BJ (cell line): ENCODE results near the gene KRT16. TPM values are rescaled to one million over a fixed set of nuclear protein-coding genes. Genes with fewer than 3 reads are reported as not detected.
"Not testable (repeated sequence)": the region's sequence is repeated elsewhere in the genome, so short reads cannot be mapped to it uniquely, and the experiment has no call there.

Experiments
- CTCF ChIA-PET: fragments of 350-600 bp; formaldehyde crosslinking; extraction: SDS; loops from one replicate; lab custom pipeline; 2021; ENCODE audit warnings: antibody characterized with exemption, inconsistent platforms; lab: Yijun Ruan, JAX
- POLR2A ChIA-PET: fragments of 300-600 bp; sonication (Branson Sonifier 250); formaldehyde crosslinking; extraction: SDS; loops from one replicate; lab custom pipeline; 2021; ENCODE audit warnings: antibody characterized with exemption; lab: Charles Lee
- DNase-seq: peaks from one replicate; pipeline ENCODE4 v3.0.0-alpha.2; 2011; ENCODE audit warnings: low read depth
- H3K27me3 ChIP-seq: 2 replicates; pipeline ENCODE4 v1.6.0; 2011; ENCODE audit warnings: low read length; ENCODE audit not compliant: control insufficient read depth, insufficient read depth
- H3K36me3 ChIP-seq: 2 replicates; pipeline ENCODE4 v1.5.1; 2011; ENCODE audit warnings: low read length; ENCODE audit not compliant: control insufficient read depth, insufficient read depth
- H3K4me3 ChIP-seq: 2 replicates; pipeline ENCODE4 v1.5.1; 2011; ENCODE audit warnings: low read depth, mild to moderate bottlenecking, control low read depth, low read length
- polyA plus RNA-seq: library from polyadenylated mRNA; depleted of rRNA; stranded (reverse); fragments of >200 nt; gene quantifications from 2 replicates; pipeline ENCODE4 v1.2.3, GENCODE V29; 2011
- TF ChIP-seq, protein P1 (sequence below): IDR thresholded peaks from 2 replicates; pipeline ENCODE4 v1.5.1; 2011; ENCODE audit warnings: low read depth, mild to moderate bottlenecking, control low read depth, inconsistent platforms, low read length, moderate library complexity; ENCODE audit not compliant: insufficient read depth

The KRT16 gene
- polyA plus RNA-seq, 1 experiment = 1.6 TPM

DNA sequence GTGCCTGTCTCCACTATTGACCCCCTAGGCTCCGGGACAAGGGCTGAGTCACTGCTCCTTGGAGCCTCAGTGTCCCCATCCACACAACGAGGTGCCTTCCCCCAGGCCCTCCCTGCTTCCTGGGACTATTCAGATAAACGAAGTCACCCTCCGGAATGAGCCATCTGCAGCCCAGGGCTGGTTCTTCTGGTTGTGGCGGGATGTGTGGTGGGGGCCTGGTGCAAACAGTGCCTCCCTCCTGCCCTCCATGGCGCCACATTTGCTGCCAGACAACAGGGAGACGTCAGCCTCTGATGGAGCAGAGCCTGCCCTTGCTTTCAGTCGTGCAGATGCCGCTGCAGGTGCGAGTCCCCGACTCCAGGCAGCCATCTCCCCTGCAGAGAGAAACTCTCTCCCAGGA lies 5.1 kb upstream of the KRT16 start:
- TF ChIP-seq, protein P1, sequence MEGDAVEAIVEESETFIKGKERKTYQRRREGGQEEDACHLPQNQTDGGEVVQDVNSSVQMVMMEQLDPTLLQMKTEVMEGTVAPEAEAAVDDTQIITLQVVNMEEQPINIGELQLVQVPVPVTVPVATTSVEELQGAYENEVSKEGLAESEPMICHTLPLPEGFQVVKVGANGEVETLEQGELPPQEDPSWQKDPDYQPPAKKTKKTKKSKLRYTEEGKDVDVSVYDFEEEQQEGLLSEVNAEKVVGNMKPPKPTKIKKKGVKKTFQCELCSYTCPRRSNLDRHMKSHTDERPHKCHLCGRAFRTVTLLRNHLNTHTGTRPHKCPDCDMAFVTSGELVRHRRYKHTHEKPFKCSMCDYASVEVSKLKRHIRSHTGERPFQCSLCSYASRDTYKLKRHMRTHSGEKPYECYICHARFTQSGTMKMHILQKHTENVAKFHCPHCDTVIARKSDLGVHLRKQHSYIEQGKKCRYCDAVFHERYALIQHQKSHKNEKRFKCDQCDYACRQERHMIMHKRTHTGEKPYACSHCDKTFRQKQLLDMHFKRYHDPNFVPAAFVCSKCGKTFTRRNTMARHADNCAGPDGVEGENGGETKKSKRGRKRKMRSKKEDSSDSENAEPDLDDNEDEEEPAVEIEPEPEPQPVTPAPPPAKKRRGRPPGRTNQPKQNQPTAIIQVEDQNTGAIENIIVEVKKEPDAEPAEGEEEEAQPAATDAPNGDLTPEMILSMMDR = no peak
- Histone ChIP-seq H3K4me3 (no peak overlapping the region), H3K27me3 (no peaks in the 10 kb centered on the region), H3K36me3 (no peaks in the 10 kb centered on the region)
- ChIA-PET CTCF (interaction anchor here (0.9 kb wide), 1 partner anchor 31 kb away, joined by 3 read pairs; no protein-coding TSS in a partner anchor), POLR2A (no interaction called here)
- DNase-seq = no peak

DNA sequence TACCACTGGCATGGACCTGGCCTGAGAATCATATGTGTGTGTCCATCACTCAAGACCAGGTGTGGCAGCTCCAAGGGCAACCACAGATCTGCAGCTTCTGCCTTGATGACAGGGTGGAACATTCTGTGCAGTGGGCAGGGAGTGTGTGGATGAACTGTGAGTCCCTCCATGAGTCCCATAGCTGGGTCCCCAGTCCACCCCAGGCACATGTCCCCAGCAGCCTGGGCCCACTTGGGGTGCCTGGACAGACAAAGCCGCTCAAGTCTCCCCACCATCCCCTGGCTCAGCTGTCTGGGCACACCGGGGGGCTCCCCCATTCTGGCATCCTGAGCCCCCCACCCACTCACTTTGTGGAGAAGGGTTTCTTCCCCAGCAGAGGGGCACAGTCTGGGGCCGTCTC lies 4.6 kb upstream of the KRT16 start:
- CTCF ChIA-PET = interaction anchor here (0.9 kb wide), 1 partner anchor 32 kb away, joined by 3 read pairs; no protein-coding TSS in a partner anchor
- TF ChIP-seq, protein P1 = no peak
- no peak for DNase-seq
- Histone ChIP-seq H3K4me3 (no peak overlapping the region), H3K36me3 (no peaks in the 10 kb centered on the region), H3K27me3 (no peaks in the 10 kb centered on the region)
- POLR2A ChIA-PET = no interaction called here

DNA sequence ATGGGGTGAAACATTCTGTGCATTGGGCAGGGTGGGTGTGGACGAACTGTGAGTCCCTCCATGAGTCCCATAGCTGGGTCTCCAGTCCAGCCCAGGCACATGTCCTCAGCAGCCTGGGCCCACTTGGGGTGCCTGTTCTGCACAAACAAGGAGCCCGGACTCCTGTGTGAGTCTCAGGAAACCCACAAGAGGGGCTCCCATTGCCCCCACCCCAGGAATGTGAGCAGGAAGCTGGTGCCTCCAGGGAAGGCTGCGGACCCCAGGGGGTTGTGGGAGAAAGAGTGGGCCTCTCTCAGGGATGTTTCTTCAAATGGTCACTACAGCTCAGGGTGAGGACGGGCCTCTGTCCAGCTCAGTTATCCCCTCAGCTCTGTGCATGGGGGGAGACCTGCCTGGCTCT lies 3.9 kb upstream of the KRT16 start:
- DNase-seq, H3K36me3 ChIP-seq, H3K27me3 ChIP-seq, H3K4me3 ChIP-seq, CTCF ChIA-PET, POLR2A ChIA-PET: not testable (repeated sequence)

DNA sequence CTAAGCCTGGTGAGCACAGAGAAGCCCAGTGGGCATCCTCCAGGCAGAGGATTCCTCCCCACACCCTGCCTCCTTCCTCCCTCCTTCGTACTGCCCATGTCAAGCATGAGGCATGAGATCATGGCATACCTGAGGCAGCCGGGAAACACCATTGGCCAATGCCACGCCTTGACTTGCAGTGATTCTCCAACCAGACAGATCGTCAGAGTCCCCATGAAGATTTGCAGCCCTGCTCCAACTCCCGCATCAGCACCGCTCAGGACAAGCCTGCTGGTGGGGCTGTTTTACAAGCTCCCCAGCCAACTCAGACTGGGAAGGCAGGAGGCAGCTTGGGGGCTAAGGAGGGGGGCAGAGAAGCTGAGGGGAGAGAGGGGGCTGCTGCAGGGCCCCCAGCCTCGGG lies 2.9 kb upstream of the KRT16 start:
- POLR2A ChIA-PET = no interaction called here
- DNase-seq = no peak
- no peak overlapping the region for H3K4me3 ChIP-seq
- CTCF ChIA-PET = interaction anchor here (0.6 kb wide), 1 partner anchor 67 kb away, joined by 3 read pairs; no protein-coding TSS in a partner anchor
- no peaks in the 10 kb centered on the region for H3K36me3 ChIP-seq
- TF ChIP-seq, protein P1 = no peak
- peaks cover 2% of the 10 kb centered on the region; the same call in 1 of the 2 replicates for H3K27me3 ChIP-seq

DNA sequence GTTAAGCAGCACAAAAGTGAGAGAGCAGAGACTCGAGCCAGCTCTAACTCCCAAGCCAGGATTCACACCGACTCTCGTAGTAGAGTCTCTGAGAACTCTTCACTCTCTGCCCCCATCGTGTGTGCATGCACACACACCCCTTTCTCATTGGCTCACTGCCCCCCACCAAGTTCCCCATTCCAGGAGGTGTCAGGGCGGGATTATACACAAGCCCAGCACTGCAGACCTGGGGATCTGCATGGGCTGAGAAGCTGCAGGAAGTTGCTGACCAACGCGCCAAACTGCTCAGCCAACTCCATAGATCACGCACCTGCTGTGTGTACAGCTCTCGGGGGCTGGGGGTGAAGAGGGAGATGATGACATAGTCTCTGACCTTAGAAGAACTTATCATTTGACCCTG lies 2.2 kb upstream of the KRT16 start:
- H3K4me3 ChIP-seq, DNase-seq, CTCF ChIA-PET, H3K36me3 ChIP-seq, POLR2A ChIA-PET, H3K27me3 ChIP-seq: not testable (repeated sequence)

DNA sequence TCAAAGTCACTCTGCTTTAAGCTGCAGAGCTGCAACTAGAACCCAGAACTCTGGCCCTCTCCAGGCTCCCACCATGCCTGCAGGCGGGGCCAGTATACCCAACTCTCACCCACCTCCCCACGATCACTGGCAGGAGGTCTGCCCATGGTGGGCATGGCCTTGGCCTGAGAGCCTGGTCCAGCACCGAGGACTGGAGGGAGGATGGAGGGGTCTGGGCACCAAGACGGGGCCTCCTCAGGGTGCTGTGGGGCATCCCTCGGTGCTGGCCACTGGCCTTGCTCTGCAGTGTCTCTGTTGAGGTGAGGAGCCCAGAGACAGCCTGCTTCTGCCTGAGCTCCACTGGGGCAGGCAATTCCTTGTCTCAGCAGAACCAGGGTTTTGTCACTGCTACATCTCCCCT lies 1.5 kb upstream of the KRT16 start:
- POLR2A ChIA-PET = no interaction called here
- CTCF ChIA-PET = no interaction called here
- H3K36me3 ChIP-seq = no peaks in the 10 kb centered on the region
- no peak for DNase-seq
- no peak overlapping the region for H3K4me3 ChIP-seq
- TF ChIP-seq, protein P1 = no peak
- H3K27me3 ChIP-seq = peaks cover 7% of the 10 kb centered on the region
